GM18520 (cell line): ENCODE results near the gene APP.
A peak's percentile ranks its signal among the peaks of the same experiment; 100 is the strongest.

Source experiments
- ATAC-seq: cut with Tn5 transposase; IDR thresholded peaks from one replicate; pipeline ENCODE4 v1.9.1; 2021; ENCODE audit not compliant: unreplicated experiment

Gene APP

GRCh38 chr21:26127918-26128317 is 42.7 kb downstream of the APP start:
- ATAC-seq: no peak

GRCh38 chr21:26127073-26127814 is 43.3 kb downstream of the APP start:
- no peak for ATAC-seq

GRCh38 chr21:26126168-26126553 is 44.4 kb downstream of the APP start:
- no peak for ATAC-seq

GRCh38 chr21:26125433-26126167 is 45.0 kb downstream of the APP start:
- ATAC-seq: no peak

- no peak for ATAC-seq
Measured at GRCh38 chr21:26124896-26125295, 45.7 kb downstream of the APP start.

- no peak for ATAC-seq
Measured at GRCh38 chr21:26124421-26124833, 46.1 kb downstream of the APP start.

- ATAC-seq: no peak
Measured at GRCh38 chr21:26123012-26123411, 47.6 kb downstream of the APP start.

GRCh38 chr21:26120828-26121227 is 49.7 kb downstream of the APP start:
- ATAC-seq: no peak

GRCh38 chr21:26119906-26120305 is 50.7 kb downstream of the APP start:
- ATAC-seq: no peak

GRCh38 chr21:26118938-26119540 is 51.5 kb downstream of the APP start:
- ATAC-seq: no peak

GRCh38 chr21:26117972-26118367 is 52.6 kb downstream of the APP start:
- ATAC-seq: no peak

- ATAC-seq: no peak
Measured at GRCh38 chr21:26117324-26117971, 53.1 kb downstream of the APP start.

GRCh38 chr21:26116456-26117011 is 54.0 kb downstream of the APP start:
- no peak for ATAC-seq

GRCh38 chr21:26115899-26116298 is 54.7 kb downstream of the APP start:
- ATAC-seq: no peak

- no peak for ATAC-seq
Measured at GRCh38 chr21:26115305-26115704, 55.3 kb downstream of the APP start.

- no peak for ATAC-seq
Measured at GRCh38 chr21:26112975-26113374, 57.6 kb downstream of the APP start.

GRCh38 chr21:26112127-26112742 is 58.3 kb downstream of the APP start:
- peak; percentile 93 for ATAC-seq

- no peak for ATAC-seq
Measured at GRCh38 chr21:26110715-26111114, 59.9 kb downstream of the APP start.

- no peak for ATAC-seq
Measured at GRCh38 chr21:26107429-26107828, 63.1 kb downstream of the APP start.

- ATAC-seq: no peak
Measured at GRCh38 chr21:26106562-26106961, 64.0 kb downstream of the APP start.

- ATAC-seq: no peak
Measured at GRCh38 chr21:26105819-26106218, 64.8 kb downstream of the APP start.
